ENCODE data around the gene MED27.

- TF ChIP-seq CTCF (conservative IDR thresholded peaks at IDR 0.05; ENCODE audit: low read length) (no peak), EZH2phosphoT487 (IDR thresholded peaks at IDR 0.05; ENCODE audit: borderline replicate concordance) (no peak)
Measured at GRCh38 chr9:132062806-132063205, 16.9 kb downstream of the MED27 start.
